LNCaP clone FGC (cell line): ENCODE measurements around the gene BMS1.
"Not testable (repeated sequence)": the region's sequence is repeated elsewhere in the genome, so short reads cannot be mapped to it uniquely, and the experiment has no call there.

Experiments
- DNase-seq: peaks from one replicate; pipeline ENCODE4 v3.0.0-alpha.2; 2011; ENCODE audit warnings: low read depth
- H3K4me3 ChIP-seq: 2 replicates; pipeline ENCODE4 v1.5.1; 2011; ENCODE audit warnings: mild to moderate bottlenecking, low read depth, low read length, control low read depth
- CTCF ChIP-seq: IDR thresholded peaks from 2 replicates; pipeline ENCODE4 v1.5.1; 2012; ENCODE audit warnings: mild to moderate bottlenecking; ENCODE audit not compliant: control insufficient read depth, insufficient read depth; ENCODE audit errors: extremely low read depth

BMS1 gene

DNA sequence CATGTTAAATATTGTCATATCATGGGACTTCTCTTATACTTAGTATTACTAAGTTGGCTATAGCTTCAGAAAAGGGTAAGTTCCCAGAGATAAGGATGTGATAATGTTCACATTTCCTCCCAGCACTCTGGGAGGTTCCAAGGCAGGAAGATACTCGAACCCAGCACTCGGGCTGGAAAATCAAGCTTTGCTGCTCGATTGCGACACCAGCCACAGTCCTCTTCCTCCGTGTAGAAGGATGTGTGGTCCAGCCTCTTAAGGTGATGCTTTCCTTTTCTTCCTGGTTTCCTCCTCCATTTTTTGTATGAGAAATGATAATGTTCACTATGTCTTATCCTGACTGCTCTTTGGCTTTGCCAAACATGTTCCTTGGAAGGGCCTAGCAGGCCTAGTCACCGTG, 3.2 kb downstream of the BMS1 start:
- TF ChIP-seq CTCF: no peak
- no peak overlapping the region for H3K4me3 ChIP-seq
- DNase-seq: no peak

GRCh38 chr10:42790835-42791234, 8.2 kb downstream of the BMS1 start:
- H3K4me3 ChIP-seq: no peak overlapping the region
- no peak for DNase-seq
- no peak for TF ChIP-seq CTCF

GRCh38 chr10:42795701-42796100, 13.1 kb downstream of the BMS1 start:
- no peak for TF ChIP-seq CTCF
- DNase-seq: no peak
- no peak overlapping the region for H3K4me3 ChIP-seq

GRCh38 chr10:42801135-42801534, 18.5 kb downstream of the BMS1 start:
- DNase-seq: no peak
- no peak overlapping the region for H3K4me3 ChIP-seq
- no peak for TF ChIP-seq CTCF

GRCh38 chr10:42802876-42803275, 20.3 kb downstream of the BMS1 start:
- no peak for DNase-seq
- TF ChIP-seq CTCF: no peak
- no peak overlapping the region for H3K4me3 ChIP-seq

GRCh38 chr10:42809676-42810075, 27.1 kb downstream of the BMS1 start:
- DNase-seq: no peak
- H3K4me3 ChIP-seq: no peak overlapping the region
- no peak for TF ChIP-seq CTCF

GRCh38 chr10:42812028-42812427, 29.4 kb downstream of the BMS1 start:
- H3K4me3 ChIP-seq: no peak overlapping the region
- no peak for TF ChIP-seq CTCF
- DNase-seq: no peak

- not testable (repeated sequence) for H3K4me3 ChIP-seq, DNase-seq
Measured at GRCh38 chr10:42813989-42814687, 31.5 kb downstream of the BMS1 start.

DNA sequence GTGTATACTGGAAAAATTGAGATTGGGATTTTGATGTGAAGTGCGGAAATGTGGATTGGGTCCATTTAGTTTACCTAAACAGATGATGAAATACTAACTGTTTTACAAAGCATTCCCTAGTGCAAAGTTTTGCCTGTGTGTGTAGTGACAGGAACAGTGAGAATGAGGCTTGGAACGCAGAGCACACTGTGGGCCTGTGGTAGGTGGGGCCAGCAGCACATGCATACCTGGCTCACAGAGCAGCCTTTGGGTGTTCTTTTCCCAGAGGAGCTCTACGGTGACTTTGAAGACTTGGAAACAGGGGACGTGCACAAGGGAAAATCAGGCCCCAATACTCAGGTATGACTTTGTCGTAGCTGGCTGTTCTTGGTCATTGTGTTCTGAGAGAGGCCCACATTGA, 33.7 kb downstream of the BMS1 start:
- not testable (repeated sequence) for H3K4me3 ChIP-seq, DNase-seq
